Smooth muscle cell (in vitro differentiated cells): ENCODE measurements around the gene RPS6KA5. TPM values are rescaled to one million over a fixed set of nuclear protein-coding genes. Genes with fewer than 3 reads are reported as not detected.
"Not testable (repeated sequence)": the region's sequence is repeated elsewhere in the genome, so short reads cannot be mapped to it uniquely, and the experiment has no call there.

Source experiments
- DNase-seq: peaks from one replicate; lab custom pipeline; 2025; ENCODE audit not compliant: unreplicated experiment; lab: John Stamatoyannopoulos, UW
- H2AFZ ChIP-seq: fragments of 200-600 bp; sonication (generic); 2 replicates; pipeline ENCODE4 v1.6.0; 2016; ENCODE audit warnings: antibody characterized with exemption, low read depth, mild to moderate bottlenecking
- H3F3A ChIP-seq: fragments of 200-600 bp; sonication (generic); 2 replicates; pipeline ENCODE4 v1.6.0; 2017; ENCODE audit warnings: antibody characterized with exemption, low read depth
- H3K27ac ChIP-seq: fragments of 200-600 bp; sonication (generic); 2 replicates; pipeline ENCODE4 v1.5.1; 2016; ENCODE audit warnings: low read depth, mild to moderate bottlenecking
- H3K27me3 ChIP-seq: fragments of 200-600 bp; sonication (generic); 2 replicates; pipeline ENCODE4 v1.6.1; 2016; ENCODE audit warnings: low read depth, mild to moderate bottlenecking
- H3K36me3 ChIP-seq: fragments of 200-600 bp; sonication (generic); 2 replicates; pipeline ENCODE4 v1.5.1; 2016; ENCODE audit warnings: low read depth
- H3K4me1 ChIP-seq: fragments of 200-600 bp; sonication (generic); 2 replicates; pipeline ENCODE4 v1.5.1; 2016; ENCODE audit warnings: low read depth
- H3K4me2 ChIP-seq: fragments of 200-600 bp; sonication (generic); 2 replicates; pipeline ENCODE4 v1.6.0; 2016; ENCODE audit warnings: mild to moderate bottlenecking
- H3K4me3 ChIP-seq: fragments of 200-600 bp; sonication (generic); 2 replicates; pipeline ENCODE4 v1.5.1; 2016; ENCODE audit warnings: mild to moderate bottlenecking
- H3K79me2 ChIP-seq: fragments of 200-600 bp; sonication (generic); 2 replicates; pipeline ENCODE4 v1.6.0; 2016; ENCODE audit warnings: low read depth, mild to moderate bottlenecking
- H3K9ac ChIP-seq: fragments of 200-600 bp; sonication (generic); 2 replicates; pipeline ENCODE4 v1.6.0; 2016; ENCODE audit warnings: low read depth
- H3K9me3 ChIP-seq: fragments of 200-600 bp; sonication (generic); replicated peaks from 2 replicates; pipeline ENCODE4 v1.5.1; 2016; ENCODE audit warnings: low read depth
- H4K20me1 ChIP-seq: fragments of 200-600 bp; sonication (generic); 2 replicates; pipeline ENCODE4 v1.6.0; 2016; ENCODE audit warnings: low read depth
- WGBS: methylation state at CpG from one replicate; pipeline ENCODE4 v1.1.7; 2016; ENCODE audit warnings: low lambda C conversion rate; 5-methylcytosine and 5-hydroxymethylcytosine counted together
- polyA plus RNA-seq: library from polyadenylated mRNA; unstranded; fragments of >200 nt; fragmentation: Nextera tagmentation; extraction: Ambion mirVana; gene quantifications from 2 replicates; pipeline ENCODE4 v1.2.1, GENCODE V29; 2016
- total RNA-seq: library from RNA; depleted of rRNA; stranded (reverse); fragments of >200 nt; gene quantifications from 2 replicates; pipeline ENCODE4 v1.2.3, GENCODE V29; 2014
- TF ChIP-seq, protein P1 (sequence below): fragments of 200-600 bp; sonication (generic); IDR thresholded peaks from 2 replicates; pipeline ENCODE4 v1.5.1; 2017; ENCODE audit warnings: borderline replicate concordance, mild to moderate bottlenecking, antibody characterized with exemption; ENCODE audit not compliant: insufficient read depth, poor library complexity, severe bottlenecking

RPS6KA5 gene
- total and polyA plus RNA-seq, 2 experiments from 2014 or later = 1.0 to 1.5 TPM

DNA sequence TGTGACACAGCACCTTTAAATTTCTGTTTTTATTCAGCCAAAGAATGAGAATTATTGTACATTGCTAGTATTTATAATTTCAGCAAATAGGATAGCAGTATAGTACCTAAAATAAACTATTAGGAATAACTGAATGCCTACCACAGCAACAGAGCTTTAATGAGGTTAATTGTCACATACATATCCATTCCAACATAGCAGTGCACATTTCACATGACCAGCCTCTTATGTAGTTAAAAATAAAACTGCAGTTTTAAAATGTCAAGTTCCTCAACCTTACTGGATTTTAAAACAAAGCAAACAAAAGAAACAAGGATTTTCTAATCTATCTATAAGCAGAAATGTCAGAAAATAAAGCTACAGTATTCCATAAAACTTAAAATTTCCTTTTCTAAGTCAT lies 193.6 kb downstream of the RPS6KA5 start:
- Histone ChIP-seq H2AFZ (no peak overlapping the region), H3K36me3 (no peaks in the 10 kb centered on the region), H4K20me1 (no peaks in the 10 kb centered on the region), H3K9ac (no peak overlapping the region), H3K27me3 (no peaks in the 10 kb centered on the region), H3K79me2 (no peaks in the 10 kb centered on the region), H3K4me3 (no peak overlapping the region), H3K4me2 (no peak overlapping the region), H3F3A (no peaks in the 10 kb centered on the region), H3K4me1 (peaks cover 6% of the 10 kb centered on the region), H3K27ac (no peak overlapping the region), H3K9me3 (no peaks in the 10 kb centered on the region)
- no peak for DNase-seq
- TF ChIP-seq, protein P1, sequence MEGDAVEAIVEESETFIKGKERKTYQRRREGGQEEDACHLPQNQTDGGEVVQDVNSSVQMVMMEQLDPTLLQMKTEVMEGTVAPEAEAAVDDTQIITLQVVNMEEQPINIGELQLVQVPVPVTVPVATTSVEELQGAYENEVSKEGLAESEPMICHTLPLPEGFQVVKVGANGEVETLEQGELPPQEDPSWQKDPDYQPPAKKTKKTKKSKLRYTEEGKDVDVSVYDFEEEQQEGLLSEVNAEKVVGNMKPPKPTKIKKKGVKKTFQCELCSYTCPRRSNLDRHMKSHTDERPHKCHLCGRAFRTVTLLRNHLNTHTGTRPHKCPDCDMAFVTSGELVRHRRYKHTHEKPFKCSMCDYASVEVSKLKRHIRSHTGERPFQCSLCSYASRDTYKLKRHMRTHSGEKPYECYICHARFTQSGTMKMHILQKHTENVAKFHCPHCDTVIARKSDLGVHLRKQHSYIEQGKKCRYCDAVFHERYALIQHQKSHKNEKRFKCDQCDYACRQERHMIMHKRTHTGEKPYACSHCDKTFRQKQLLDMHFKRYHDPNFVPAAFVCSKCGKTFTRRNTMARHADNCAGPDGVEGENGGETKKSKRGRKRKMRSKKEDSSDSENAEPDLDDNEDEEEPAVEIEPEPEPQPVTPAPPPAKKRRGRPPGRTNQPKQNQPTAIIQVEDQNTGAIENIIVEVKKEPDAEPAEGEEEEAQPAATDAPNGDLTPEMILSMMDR = no peak

- Histone ChIP-seq H3F3A (no peaks in the 10 kb centered on the region), H3K9ac (no peak overlapping the region), H3K4me1 (no peaks in the 10 kb centered on the region), H3K9me3 (no peaks in the 10 kb centered on the region), H3K27ac (no peak overlapping the region), H3K79me2 (no peaks in the 10 kb centered on the region), H3K4me2 (no peak overlapping the region), H3K36me3 (no peaks in the 10 kb centered on the region), H4K20me1 (no peaks in the 10 kb centered on the region), H3K4me3 (no peak overlapping the region), H3K27me3 (no peaks in the 10 kb centered on the region), H2AFZ (no peak overlapping the region)
- no peak for DNase-seq
- TF ChIP-seq, protein P1 = no peak
- 95% methylated on average over 2 of the region's 2 CpGs for WGBS
Observed at GRCh38 chr14:90864741-90865140, 195.7 kb downstream of the RPS6KA5 start.

DNA sequence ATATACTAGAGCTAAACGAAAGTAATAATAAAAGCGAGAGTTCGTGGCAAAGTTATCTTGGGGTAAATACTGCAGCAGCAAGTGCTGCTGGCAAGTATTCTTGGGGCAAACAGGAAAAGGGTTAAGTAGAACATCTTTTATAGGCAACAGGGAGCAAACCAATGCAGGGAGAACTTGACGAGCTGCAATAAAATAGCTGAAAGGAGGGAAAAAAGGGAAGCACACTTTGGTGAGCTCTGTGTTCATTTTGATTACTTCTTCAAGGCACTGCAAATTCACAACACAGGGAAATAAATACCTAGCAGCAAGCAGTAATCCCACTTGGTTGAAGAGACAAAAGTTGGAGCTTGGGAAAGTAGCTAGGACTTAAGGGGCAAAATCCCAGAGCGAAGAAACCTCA lies 201.9 kb downstream of the RPS6KA5 start:
- Histone ChIP-seq H3K27me3 (no peaks in the 10 kb centered on the region), H3K4me3 (no peak overlapping the region), H4K20me1 (no peaks in the 10 kb centered on the region), H3K4me2 (no peak overlapping the region), H3K9ac (no peak overlapping the region), H3K36me3 (no peaks in the 10 kb centered on the region), H3K4me1 (no peaks in the 10 kb centered on the region), H2AFZ (no peak overlapping the region), H3K9me3 (no peaks in the 10 kb centered on the region), H3K27ac (no peak overlapping the region), H3K79me2 (no peaks in the 10 kb centered on the region), H3F3A (no peaks in the 10 kb centered on the region)
- DNase-seq = no peak
- TF ChIP-seq, protein P1 = no peak
- WGBS = 83% methylated on average over 5 of the region's 5 CpGs

GRCh38 chr14:90857866-90858265 lies 202.6 kb downstream of the RPS6KA5 start:
- WGBS = 96% methylated on average over 6 of the region's 6 CpGs
- no peak overlapping the region for H3K4me2 ChIP-seq

DNA sequence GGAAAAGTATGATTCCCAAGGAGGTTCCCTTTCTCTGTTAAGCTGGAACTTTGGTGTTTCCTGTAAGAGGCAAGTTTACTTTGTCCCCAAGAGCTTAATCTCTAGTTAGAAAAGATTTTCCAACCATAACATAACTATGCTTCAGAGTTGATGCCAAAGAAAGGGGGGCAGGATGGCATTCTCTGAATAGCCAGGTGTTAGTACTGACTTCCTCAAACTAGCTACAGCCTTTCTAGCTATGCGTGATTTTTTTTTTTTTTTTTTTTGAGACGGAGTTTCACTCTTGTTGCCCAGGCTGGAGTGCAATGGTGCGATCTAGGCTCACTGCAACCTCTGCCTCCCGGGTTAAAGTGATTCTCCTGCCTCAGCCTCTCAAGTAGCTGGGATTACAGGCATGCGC lies 204.3 kb downstream of the RPS6KA5 start:
- not testable (repeated sequence) for H3K36me3 ChIP-seq, H2AFZ ChIP-seq, H3K79me2 ChIP-seq, H3K4me2 ChIP-seq, H3K9me3 ChIP-seq, DNase-seq, H3K4me1 ChIP-seq, H3K27me3 ChIP-seq, H3K9ac ChIP-seq, H3K27ac ChIP-seq, H3K4me3 ChIP-seq, H4K20me1 ChIP-seq, H3F3A ChIP-seq
- 87% methylated on average over 5 of the region's 5 CpGs for WGBS

More at GRCh38 chr14:90857866-90858265, 202.6 kb downstream of the RPS6KA5 start:
- TF ChIP-seq, protein P1 = no peak
- no peaks in the 10 kb centered on the region for H3K4me1 ChIP-seq
- no peaks in the 10 kb centered on the region for H3K36me3 ChIP-seq
- H3K27me3 ChIP-seq = no peaks in the 10 kb centered on the region
- H3K4me3 ChIP-seq = no peak overlapping the region
- H3K79me2 ChIP-seq = no peaks in the 10 kb centered on the region
- no peak overlapping the region for H3K9ac ChIP-seq
- no peaks in the 10 kb centered on the region for H4K20me1 ChIP-seq
- no peaks in the 10 kb centered on the region for H3K9me3 ChIP-seq
- no peak overlapping the region for H2AFZ ChIP-seq
- DNase-seq = no peak
- no peaks in the 10 kb centered on the region for H3F3A ChIP-seq
- H3K27ac ChIP-seq = no peak overlapping the region
